Measurements from ENCODE around the gene GJD3. TPM values are rescaled to one million over a fixed set of nuclear protein-coding genes. Genes with fewer than 3 reads are reported as not detected.

The GJD3 gene
- total and polyA plus RNA-seq, 9 of the 15 experiments (the other 6 are each of a cell fraction or from before 2014, with no cell fraction given) = 0.17 to 0.38 TPM; not detected in 7

- TF ChIP-seq NR2C2 (CRISPR knock-in tag; IDR thresholded peaks at IDR 0.05) (no peak), NR2C2 (tag; IDR thresholded peaks at IDR 0.05) (peak; percentile 63; the same call in 1 of the 2 replicates), RCOR1 (IDR thresholded peaks at IDR 0.05; ENCODE audit: borderline replicate concordance in 1 of 2, low read depth in 2 of 2, low read length in 2 of 2) (peak in 1 of 2 experiments; percentile 47; a peak in 1 of 4 replicates), JUND (IDR thresholded peaks at IDR 0.05; ENCODE audit: borderline replicate concordance, low read depth, low read length) (peak; percentile 43; the same call in 1 of the 2 replicates), JUND (tag; IDR thresholded peaks at IDR 0.05; ENCODE audit: borderline replicate concordance, low read depth, low read length) (no peak; the same call in 2 of the 3 replicates), GABPA (tag; conservative IDR thresholded peaks at IDR 0.05; ENCODE audit: low read depth) (peak; percentile 79), TCF7 (IDR thresholded peaks at IDR 0.05; ENCODE audit: borderline replicate concordance) (peak; percentile 23; the same call in 1 of the 2 replicates), SMARCA5 (IDR thresholded peaks at IDR 0.05) (no peak), ZBTB1 (CRISPR knock-in tag; IDR thresholded peaks at IDR 0.05; ENCODE audit: borderline replicate concordance, low read depth) (0 out of 2 replicates have a peak, but pooled peaks have one; percentile 23), E2F6 (IDR thresholded peaks at IDR 0.05; ENCODE audit: borderline replicate concordance in 1 of 2, extremely low read depth in 1 of 2, insufficient read depth in 1 of 2, insufficient read length in 1 of 2, low read depth in 1 of 2, low read length in 1 of 2, poor library complexity in 1 of 2, severe bottlenecking in 1 of 2) (peak; percentile 81 to 87), CTBP1 (IDR thresholded peaks at IDR 0.05; ENCODE audit: borderline replicate concordance) (peak; percentile 89), GTF3C2 (IDR thresholded peaks at IDR 0.05; ENCODE audit: borderline replicate concordance, extremely low read depth, insufficient read length) (no peak), HMGN3 (IDR thresholded peaks at IDR 0.05; ENCODE audit: borderline replicate concordance, extremely low read depth, insufficient read length, low read depth, low read length) (peak; percentile 61), GATAD2B (IDR thresholded peaks at IDR 0.05; ENCODE audit: borderline replicate concordance) (peak; percentile 81), RAD21 (CRISPR knock-in tag; conservative IDR thresholded peaks at IDR 0.05 in 1 of 2, IDR thresholded peaks at IDR 0.05 in 1 of 2) (peak; percentile 67 to 93), CHD2 (IDR thresholded peaks at IDR 0.05; ENCODE audit: low read depth, low read length) (peak; percentile 90), MTF1 (CRISPR knock-in tag; IDR thresholded peaks at IDR 0.05; ENCODE audit: borderline replicate concordance) (no peak), ZNF592 (IDR thresholded peaks at IDR 0.05) (0 out of 2 replicates have a peak, but pooled peaks have one; percentile 56), CBX3 (IDR thresholded peaks at IDR 0.05; ENCODE audit: borderline replicate concordance in 1 of 2, low read length in 2 of 2) (peak in 1 of 2 experiments; percentile 64; a peak in 1 of 3 replicates)
These were observed 1.8 kb downstream of the GJD3 start (continued) for GRCh38 chr17:40362696-40363110.

Measured in K562 (cell line).